ENCODE measurements around the gene RPS8. TPM values are rescaled to one million over a fixed set of nuclear protein-coding genes. Genes with fewer than 3 reads are reported as not detected.
"Not testable (repeated sequence)": the region's sequence is repeated elsewhere in the genome, so short reads cannot be mapped to it uniquely, and the experiment has no call there.

Gene RPS8
- total RNA-seq, 1 experiment from 2014 or later: 1,087 TPM

DNA sequence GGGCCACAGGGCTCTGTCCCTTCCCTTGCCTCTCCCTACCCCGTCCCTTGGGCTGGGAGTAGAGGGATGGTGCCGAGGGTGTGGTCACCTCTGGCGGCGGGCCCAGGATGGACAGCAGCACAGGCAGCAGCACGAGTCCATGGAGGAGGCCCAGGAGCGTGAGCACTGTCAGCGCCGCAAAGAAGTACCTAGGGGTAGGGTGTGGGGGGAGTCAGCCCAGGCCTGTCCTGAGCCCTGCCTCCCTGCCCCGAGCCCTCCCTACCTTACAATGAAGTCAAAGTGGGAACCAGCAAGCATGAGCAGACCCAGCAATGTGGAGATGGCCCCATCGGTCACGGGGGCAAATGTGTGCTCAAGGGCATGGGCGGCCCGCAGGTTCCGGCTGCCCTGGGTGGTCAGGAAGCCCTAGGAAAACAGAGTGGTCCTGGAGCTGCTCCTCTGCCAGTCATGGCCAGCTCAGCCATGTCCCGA, 47.7 kb downstream of the RPS8 start:
- Histone ChIP-seq H3K36me3 (ENCODE audit: control insufficient read depth, insufficient read depth, low read length) (no peaks in the 10 kb centered on the region), H3K9me3 (ENCODE audit: control insufficient read depth, insufficient read depth, low read depth, low read length) (no peaks in the 10 kb centered on the region), H3K27ac (ENCODE audit: low read length) (no peak overlapping the region), H3K4me3 (ENCODE audit: low read depth in 2 of 2, low read length in 2 of 2) (no peak overlapping the region), H3K27me3 (ENCODE audit: control insufficient read depth, insufficient read depth, low read length) (no peaks in the 10 kb centered on the region), H3K4me1 (ENCODE audit: control insufficient read depth, insufficient read depth, low read length) (peaks cover 4% of the 10 kb centered on the region; the same call in 1 of the 2 replicates)
- ChIA-PET POLR2A (interaction anchor here (0.9 kb wide), 1 partner anchor 101 kb away, joined by 3 read pairs; no protein-coding TSS in a partner anchor), CTCF (no interaction called here)
- DNase-seq (ENCODE audit: low read depth, low spot score): no peak
- BruUV-seq (replicated peaks): no TSS peak
- in situ Hi-C loops (cut with HindIII; ENCODE audit: low pct_unique_long_range_greater_than_20kb, low sequenced_read_pairs): no loop called here
- ATAC-seq: no peak
- no peak for TF ChIP-seq SIN3A (IDR thresholded peaks at IDR 0.05; ENCODE audit: borderline replicate concordance, insufficient read depth, low read depth, low read length)
- intact Hi-C loops (cut with micrococcal nuclease; ENCODE audit: unreplicated experiment): no loop called here

DNA sequence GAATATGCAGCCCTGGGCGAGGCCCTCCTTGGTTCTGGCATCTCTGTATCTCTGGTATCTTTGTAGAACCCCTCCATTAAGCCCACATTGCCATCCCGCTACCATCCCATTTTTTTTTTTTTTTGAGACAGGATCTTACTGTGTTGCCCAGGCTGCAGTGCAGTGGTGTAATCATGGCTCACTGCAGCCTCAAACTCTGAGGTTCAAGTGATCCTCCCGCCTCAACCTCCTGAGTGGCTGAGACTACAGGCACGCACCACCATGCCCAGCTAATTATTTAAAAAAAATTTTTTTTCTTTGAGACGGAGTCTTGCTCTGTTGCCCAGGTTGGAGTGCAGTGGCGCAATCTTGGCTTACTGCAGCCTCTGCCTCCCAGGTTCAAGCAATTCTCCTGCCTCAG, 49.1 kb downstream of the RPS8 start:
- intact Hi-C loops (cut with micrococcal nuclease; ENCODE audit: unreplicated experiment); ATAC-seq; in situ Hi-C loops (cut with HindIII; ENCODE audit: low pct_unique_long_range_greater_than_20kb, low sequenced_read_pairs); H3K4me3 ChIP-seq (ENCODE audit: low read depth in 2 of 2, low read length in 2 of 2); BruUV-seq (replicated peaks); H3K27me3 ChIP-seq (ENCODE audit: control insufficient read depth, insufficient read depth, low read length); H3K4me1 ChIP-seq (ENCODE audit: control insufficient read depth, insufficient read depth, low read length); H3K36me3 ChIP-seq (ENCODE audit: control insufficient read depth, insufficient read depth, low read length); H3K9me3 ChIP-seq (ENCODE audit: control insufficient read depth, insufficient read depth, low read depth, low read length); CTCF ChIA-PET; DNase-seq (ENCODE audit: low read depth, low spot score); H3K27ac ChIP-seq (ENCODE audit: low read length): not testable (repeated sequence)
- POLR2A ChIA-PET: interaction anchor here (0.6 kb wide), 1 partner anchor 758 kb away, joined by 3 read pairs; no protein-coding TSS in a partner anchor

DNA sequence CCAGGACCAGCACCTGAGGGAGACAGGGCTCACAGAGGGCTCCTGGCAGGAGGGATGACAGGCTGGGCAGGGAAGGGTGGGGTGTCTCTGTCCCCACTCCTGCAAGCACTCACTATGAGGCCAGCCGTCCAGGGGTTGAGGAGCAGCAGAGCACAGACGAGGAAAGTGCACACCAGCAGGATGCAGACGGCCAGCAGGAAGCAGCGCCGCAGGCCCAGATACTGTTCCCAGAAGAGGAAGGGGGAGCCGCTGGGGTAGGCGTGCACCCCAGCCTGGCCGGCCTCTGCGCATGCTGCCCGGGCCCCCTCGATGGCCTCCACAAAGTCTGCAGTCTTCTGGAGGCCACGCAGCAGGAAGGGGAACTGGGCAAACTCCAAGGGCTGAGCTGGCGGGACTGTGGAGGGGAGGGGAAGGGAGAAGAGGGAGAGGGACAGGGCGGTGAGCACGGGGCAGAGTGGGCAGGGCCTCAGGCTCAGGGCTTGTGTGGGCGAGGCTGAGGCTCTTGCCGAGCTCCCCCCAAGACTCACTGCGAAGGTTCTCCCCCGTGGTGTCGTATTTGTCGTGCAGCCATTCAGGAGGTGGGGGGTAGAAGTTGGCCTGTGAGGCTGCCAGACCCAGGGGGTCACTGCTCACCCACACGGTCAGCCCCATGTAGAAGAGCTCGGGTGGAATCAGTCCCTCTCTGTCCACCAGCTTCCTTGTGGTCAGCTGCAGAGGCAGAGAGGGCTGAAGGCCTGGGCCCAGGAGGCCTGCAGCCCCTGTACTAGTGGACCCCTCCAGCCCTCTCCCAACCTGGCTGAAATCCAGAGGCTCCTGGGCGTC, 51.2 kb downstream of the RPS8 start:
- no peak for TF ChIP-seq SIN3A (IDR thresholded peaks at IDR 0.05; ENCODE audit: borderline replicate concordance, insufficient read depth, low read depth, low read length)
- TF ChIP-seq, protein P1, sequence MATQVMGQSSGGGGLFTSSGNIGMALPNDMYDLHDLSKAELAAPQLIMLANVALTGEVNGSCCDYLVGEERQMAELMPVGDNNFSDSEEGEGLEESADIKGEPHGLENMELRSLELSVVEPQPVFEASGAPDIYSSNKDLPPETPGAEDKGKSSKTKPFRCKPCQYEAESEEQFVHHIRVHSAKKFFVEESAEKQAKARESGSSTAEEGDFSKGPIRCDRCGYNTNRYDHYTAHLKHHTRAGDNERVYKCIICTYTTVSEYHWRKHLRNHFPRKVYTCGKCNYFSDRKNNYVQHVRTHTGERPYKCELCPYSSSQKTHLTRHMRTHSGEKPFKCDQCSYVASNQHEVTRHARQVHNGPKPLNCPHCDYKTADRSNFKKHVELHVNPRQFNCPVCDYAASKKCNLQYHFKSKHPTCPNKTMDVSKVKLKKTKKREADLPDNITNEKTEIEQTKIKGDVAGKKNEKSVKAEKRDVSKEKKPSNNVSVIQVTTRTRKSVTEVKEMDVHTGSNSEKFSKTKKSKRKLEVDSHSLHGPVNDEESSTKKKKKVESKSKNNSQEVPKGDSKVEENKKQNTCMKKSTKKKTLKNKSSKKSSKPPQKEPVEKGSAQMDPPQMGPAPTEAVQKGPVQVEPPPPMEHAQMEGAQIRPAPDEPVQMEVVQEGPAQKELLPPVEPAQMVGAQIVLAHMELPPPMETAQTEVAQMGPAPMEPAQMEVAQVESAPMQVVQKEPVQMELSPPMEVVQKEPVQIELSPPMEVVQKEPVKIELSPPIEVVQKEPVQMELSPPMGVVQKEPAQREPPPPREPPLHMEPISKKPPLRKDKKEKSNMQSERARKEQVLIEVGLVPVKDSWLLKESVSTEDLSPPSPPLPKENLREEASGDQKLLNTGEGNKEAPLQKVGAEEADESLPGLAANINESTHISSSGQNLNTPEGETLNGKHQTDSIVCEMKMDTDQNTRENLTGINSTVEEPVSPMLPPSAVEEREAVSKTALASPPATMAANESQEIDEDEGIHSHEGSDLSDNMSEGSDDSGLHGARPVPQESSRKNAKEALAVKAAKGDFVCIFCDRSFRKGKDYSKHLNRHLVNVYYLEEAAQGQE (IDR thresholded peaks at IDR 0.05; ENCODE audit: insufficient read depth in 1 of 2, low read depth in 2 of 2, low read length in 1 of 2): no peak
- in situ Hi-C loops (cut with HindIII; ENCODE audit: low pct_unique_long_range_greater_than_20kb, low sequenced_read_pairs) (no loop called here), intact Hi-C loops (cut with micrococcal nuclease; ENCODE audit: unreplicated experiment) (no loop called here)
- ChIA-PET POLR2A (interaction anchor here (0.6 kb wide), 2 partner anchors 96 to 1531 kb away, joined by 3 read pairs; partner anchors contain the start of gene RNU5D-1), CTCF (no interaction called here)
- Histone ChIP-seq H3K9me3 (ENCODE audit: control insufficient read depth, insufficient read depth, low read depth, low read length) (no peaks in the 10 kb centered on the region), H3K27me3 (ENCODE audit: control insufficient read depth, insufficient read depth, low read length) (no peaks in the 10 kb centered on the region), H3K4me1 (ENCODE audit: control insufficient read depth, insufficient read depth, low read length) (no peaks in the 10 kb centered on the region), H3K27ac (ENCODE audit: low read length) (no peak overlapping the region), H3K36me3 (ENCODE audit: control insufficient read depth, insufficient read depth, low read length) (no peaks in the 10 kb centered on the region), H3K4me3 (ENCODE audit: low read depth in 2 of 2, low read length in 2 of 2) (no peak overlapping the region)
- no peak for ATAC-seq
- DNase-seq (ENCODE audit: low read depth, low spot score): no peak
- BruUV-seq (replicated peaks): no TSS peak

Measured in Panc1 (cell line).